Natural killer cell treated with Interleukin-12 subunit alpha and Interleukin-12 subunit beta and Interleukin-15 and Interleukin-18, amount 100 ng/mL, for 72 hours (primary cell): ENCODE results near the gene CLDN1. TPM values are rescaled to one million over a fixed set of nuclear protein-coding genes. Genes with fewer than 3 reads are reported as not detected.
"Not testable (repeated sequence)": the region's sequence is repeated elsewhere in the genome, so short reads cannot be mapped to it uniquely, and the experiment has no call there.

Source experiments
- ATAC-seq, 2 donors: fragments of 150-1000 bp; cut with Tn5 transposase in 1 of 2; sonication (Bioruptor Pico), chemical (Tn5 transposase) in 1 of 2; 2 replicates each; pipeline ENCODE4 v1.10.0; 2021
- DNase-seq: peaks from one replicate; pipeline ENCODE4 v3.0.0; 2022; ENCODE audit warnings: low spot score
- H3K27ac Mint-ChIP-seq, 2 donors: 1 replicate in 1 of 2; 2 replicates in 1 of 2; pipeline ENCODE4 v1.8.0; 2022; ENCODE audit warnings: mixed read lengths in 2 of 2, mild to moderate bottlenecking in 1 of 2, moderate library complexity in 1 of 2
- H3K27me3 Mint-ChIP-seq, 2 donors: 1 replicate in 1 of 2; 2 replicates in 1 of 2; pipeline ENCODE4 v1.8.0; 2022; ENCODE audit warnings: mixed read lengths in 2 of 2
- H3K36me3 Mint-ChIP-seq: one replicate; pipeline ENCODE4 v1.8.0; 2022; ENCODE audit warnings: mixed read lengths
- H3K4me1 Mint-ChIP-seq, 2 donors: 1 replicate in 1 of 2; 2 replicates in 1 of 2; pipeline ENCODE4 v1.8.0; 2022; ENCODE audit warnings: low read depth in 2 of 2, mixed read lengths in 2 of 2, mild to moderate bottlenecking in 1 of 2
- H3K4me3 Mint-ChIP-seq: one replicate; pipeline ENCODE4 v1.8.0; 2022; ENCODE audit warnings: mixed read lengths
- H3K9me3 Mint-ChIP-seq: 2 replicates; pipeline ENCODE4 v1.8.0; 2022; ENCODE audit warnings: mixed read lengths
- total RNA-seq, 2 donors: library from RNA; stranded (reverse); gene quantifications; one replicate each; pipeline ENCODE4 v1.2.3, GENCODE V29; 2022

The CLDN1 gene
- total RNA-seq, 2 donors from 2014 or later = not detected

- H3K4me3 Mint-ChIP-seq = no peak overlapping the region
- H3K27me3 Mint-ChIP-seq = no peaks in the 10 kb centered on the region
- no peak for DNase-seq
- no peak overlapping the region for H3K27ac Mint-ChIP-seq
- H3K4me1 Mint-ChIP-seq = no peaks in the 10 kb centered on the region
- H3K36me3 Mint-ChIP-seq = no peaks in the 10 kb centered on the region
- H3K9me3 Mint-ChIP-seq = peaks cover 15% of the 10 kb centered on the region
- no peak for ATAC-seq
These were observed 22.3 kb downstream of the CLDN1 start for GRCh38 chr3:190299969-190300368.

- no peak overlapping the region for H3K27ac Mint-ChIP-seq
- peaks cover 21% of the 10 kb centered on the region for H3K9me3 Mint-ChIP-seq
- no peak overlapping the region for H3K4me3 Mint-ChIP-seq
- ATAC-seq (no peak), DNase-seq (no peak)
- H3K4me1 Mint-ChIP-seq = no peaks in the 10 kb centered on the region
- no peaks in the 10 kb centered on the region for H3K36me3 Mint-ChIP-seq
- no peaks in the 10 kb centered on the region for H3K27me3 Mint-ChIP-seq
These were observed 28.2 kb downstream of the CLDN1 start for GRCh38 chr3:190294030-190294429.

- no peak for DNase-seq
- no peaks in the 10 kb centered on the region for H3K36me3 Mint-ChIP-seq
- no peak overlapping the region for H3K4me3 Mint-ChIP-seq
- H3K9me3 Mint-ChIP-seq = peaks cover 21% of the 10 kb centered on the region
- H3K27me3 Mint-ChIP-seq = no peaks in the 10 kb centered on the region
- no peak for ATAC-seq
- H3K27ac Mint-ChIP-seq = no peak overlapping the region
- no peaks in the 10 kb centered on the region for H3K4me1 Mint-ChIP-seq
These were observed 28.6 kb downstream of the CLDN1 start for GRCh38 chr3:190293621-190294020.

- no peak for ATAC-seq
- Mint-ChIP-seq H3K4me1 (no peaks in the 10 kb centered on the region), H3K4me3 (no peak overlapping the region), H3K36me3 (peaks cover 4% of the 10 kb centered on the region), H3K9me3 (peaks cover 27% of the 10 kb centered on the region), H3K27ac (no peak overlapping the region), H3K27me3 (no peaks in the 10 kb centered on the region)
- DNase-seq = no peak
These were observed 30.2 kb downstream of the CLDN1 start for GRCh38 chr3:190291994-190292584.

- no peak for DNase-seq
- no peaks in the 10 kb centered on the region for H3K27me3 Mint-ChIP-seq
- no peak for ATAC-seq
- H3K27ac Mint-ChIP-seq = no peak overlapping the region
- no peaks in the 10 kb centered on the region for H3K4me1 Mint-ChIP-seq
- H3K4me3 Mint-ChIP-seq = no peak overlapping the region
- peaks cover 12% of the 10 kb centered on the region for H3K36me3 Mint-ChIP-seq
- peaks cover 30% of the 10 kb centered on the region for H3K9me3 Mint-ChIP-seq
These were observed 32.3 kb downstream of the CLDN1 start for GRCh38 chr3:190289989-190290388.

GRCh38 chr3:190288836-190289235 lies 33.4 kb downstream of the CLDN1 start:
- DNase-seq = no peak
- no peaks in the 10 kb centered on the region for H3K27me3 Mint-ChIP-seq
- no peak overlapping the region for H3K27ac Mint-ChIP-seq
- H3K9me3 Mint-ChIP-seq = peaks cover 30% of the 10 kb centered on the region
- no peak overlapping the region for H3K4me3 Mint-ChIP-seq
- no peaks in the 10 kb centered on the region for H3K4me1 Mint-ChIP-seq
- peaks cover 12% of the 10 kb centered on the region for H3K36me3 Mint-ChIP-seq
- ATAC-seq = no peak

- no peaks in the 10 kb centered on the region for H3K4me1 Mint-ChIP-seq
- peaks cover 12% of the 10 kb centered on the region for H3K36me3 Mint-ChIP-seq
- DNase-seq (no peak), ATAC-seq (no peak)
- no peaks in the 10 kb centered on the region for H3K27me3 Mint-ChIP-seq
- H3K27ac Mint-ChIP-seq = no peak overlapping the region
- peaks cover 21% of the 10 kb centered on the region for H3K9me3 Mint-ChIP-seq
- no peak overlapping the region for H3K4me3 Mint-ChIP-seq
These were observed 36.2 kb downstream of the CLDN1 start for GRCh38 chr3:190286014-190286413.

- Mint-ChIP-seq H3K27ac (no peak overlapping the region), H3K9me3 (peaks cover 15% of the 10 kb centered on the region), H3K4me3 (no peak overlapping the region), H3K4me1 (no peaks in the 10 kb centered on the region), H3K36me3 (peaks cover 9% of the 10 kb centered on the region), H3K27me3 (no peaks in the 10 kb centered on the region)
- DNase-seq (no peak), ATAC-seq (no peak)
These were observed 40.8 kb downstream of the CLDN1 start for GRCh38 chr3:190281308-190282051.

- Mint-ChIP-seq H3K27ac (no peak overlapping the region), H3K27me3 (no peaks in the 10 kb centered on the region), H3K4me1 (no peaks in the 10 kb centered on the region), H3K4me3 (no peak overlapping the region), H3K9me3 (peaks cover 8% of the 10 kb centered on the region), H3K36me3 (no peaks in the 10 kb centered on the region)
- DNase-seq = no peak
- ATAC-seq = no peak
These were observed 42.6 kb downstream of the CLDN1 start for GRCh38 chr3:190279690-190280089.

GRCh38 chr3:190272747-190273146 lies 49.5 kb downstream of the CLDN1 start:
- Mint-ChIP-seq H3K4me3 (no peak overlapping the region), H3K36me3 (no peaks in the 10 kb centered on the region), H3K27ac (no peak overlapping the region), H3K9me3 (peaks cover 11% of the 10 kb centered on the region), H3K4me1 (no peaks in the 10 kb centered on the region), H3K27me3 (no peaks in the 10 kb centered on the region)
- ATAC-seq (no peak), DNase-seq (no peak)

GRCh38 chr3:190269101-190269500 lies 53.1 kb downstream of the CLDN1 start:
- no peaks in the 10 kb centered on the region for H3K27me3 Mint-ChIP-seq
- DNase-seq (no peak), ATAC-seq (no peak)
- H3K4me1 Mint-ChIP-seq = no peaks in the 10 kb centered on the region
- H3K4me3 Mint-ChIP-seq = no peak overlapping the region
- no peak overlapping the region for H3K27ac Mint-ChIP-seq
- H3K9me3 Mint-ChIP-seq = peaks cover 11% of the 10 kb centered on the region
- H3K36me3 Mint-ChIP-seq = no peaks in the 10 kb centered on the region

GRCh38 chr3:190267464-190267863 lies 54.8 kb downstream of the CLDN1 start:
- not testable (repeated sequence) for H3K4me1 Mint-ChIP-seq, H3K27ac Mint-ChIP-seq, H3K4me3 Mint-ChIP-seq, H3K27me3 Mint-ChIP-seq, ATAC-seq, DNase-seq, H3K36me3 Mint-ChIP-seq, H3K9me3 Mint-ChIP-seq

- Mint-ChIP-seq H3K4me3 (no peak overlapping the region), H3K4me1 (no peaks in the 10 kb centered on the region), H3K36me3 (no peaks in the 10 kb centered on the region), H3K27me3 (no peaks in the 10 kb centered on the region), H3K9me3 (peaks cover 8% of the 10 kb centered on the region), H3K27ac (no peak overlapping the region)
- DNase-seq (no peak), ATAC-seq (no peak)
These were observed 55.3 kb downstream of the CLDN1 start for GRCh38 chr3:190266913-190267290.

GRCh38 chr3:190266265-190266912 lies 55.9 kb downstream of the CLDN1 start:
- H3K4me1 Mint-ChIP-seq = no peaks in the 10 kb centered on the region
- no peak for ATAC-seq
- no peak overlapping the region for H3K4me3 Mint-ChIP-seq
- peaks cover 8% of the 10 kb centered on the region for H3K9me3 Mint-ChIP-seq
- no peaks in the 10 kb centered on the region for H3K27me3 Mint-ChIP-seq
- no peaks in the 10 kb centered on the region for H3K36me3 Mint-ChIP-seq
- no peak for DNase-seq
- H3K27ac Mint-ChIP-seq = no peak overlapping the region
